Measurements from ENCODE around the gene ANKUB1. TPM values are rescaled to one million over a fixed set of nuclear protein-coding genes. Genes with fewer than 3 reads are reported as not detected.

Gene ANKUB1
- polyA plus RNA-seq, 12 donors, result 0.16 to 0.61 (median 0.35) TPM; not detected in 8

DNA sequence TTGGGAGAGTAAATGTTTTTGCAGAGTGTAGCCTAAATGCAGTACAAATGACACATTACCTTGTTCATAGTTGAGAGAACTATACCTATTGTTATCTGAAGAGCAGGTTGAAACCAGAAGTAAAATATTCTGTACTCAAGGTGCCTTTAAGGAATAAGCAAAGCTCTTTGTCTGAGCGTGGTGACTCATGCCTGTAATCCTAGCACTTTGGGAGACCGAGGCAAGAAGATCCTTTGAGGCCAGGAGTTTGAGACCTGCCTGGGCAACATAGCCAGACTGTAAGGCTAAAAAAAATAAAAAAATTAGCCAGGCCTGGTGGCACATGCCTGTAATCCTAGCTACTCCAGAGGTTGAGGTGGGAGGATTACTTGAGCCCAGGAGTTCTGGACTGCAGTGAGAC is 18.5 kb upstream of the ANKUB1 start:
- DNase-seq, result no peak

- no peak for DNase-seq
These were observed 17.3 kb upstream of the ANKUB1 start for GRCh38 chr3:149809699-149810098.

- peak; percentile 59 for DNase-seq
These were observed 16.0 kb upstream of the ANKUB1 start for GRCh38 chr3:149808209-149808829.

DNA sequence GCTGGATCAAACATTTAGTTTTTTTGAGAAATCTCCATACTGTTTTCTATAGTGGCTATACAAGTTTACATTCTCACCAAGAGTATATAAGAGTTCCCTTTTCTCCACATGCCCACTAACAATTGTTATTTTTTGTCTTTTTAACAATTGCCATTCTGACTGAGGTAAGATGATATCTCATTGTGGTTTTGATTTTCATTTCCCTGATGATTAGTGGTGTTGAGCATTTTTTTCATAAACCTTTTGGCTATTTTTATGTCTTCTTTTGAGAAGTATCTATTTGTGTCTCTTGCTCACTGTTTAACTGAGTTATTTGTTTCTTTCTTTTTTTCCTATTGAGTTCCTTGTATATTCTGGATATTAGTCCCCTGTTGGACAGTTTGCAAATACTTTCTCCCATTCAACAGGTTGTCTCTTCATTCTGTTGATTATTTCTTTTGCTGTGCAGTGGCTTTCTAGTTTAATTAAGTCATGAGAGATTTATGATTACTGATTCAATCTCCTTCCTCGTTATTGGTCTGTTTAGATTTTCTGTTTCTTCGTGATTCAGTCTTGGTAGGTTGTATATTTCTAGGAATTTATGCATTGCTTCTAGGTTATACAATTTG is 13.9 kb upstream of the ANKUB1 start:
- no peak for DNase-seq

DNA sequence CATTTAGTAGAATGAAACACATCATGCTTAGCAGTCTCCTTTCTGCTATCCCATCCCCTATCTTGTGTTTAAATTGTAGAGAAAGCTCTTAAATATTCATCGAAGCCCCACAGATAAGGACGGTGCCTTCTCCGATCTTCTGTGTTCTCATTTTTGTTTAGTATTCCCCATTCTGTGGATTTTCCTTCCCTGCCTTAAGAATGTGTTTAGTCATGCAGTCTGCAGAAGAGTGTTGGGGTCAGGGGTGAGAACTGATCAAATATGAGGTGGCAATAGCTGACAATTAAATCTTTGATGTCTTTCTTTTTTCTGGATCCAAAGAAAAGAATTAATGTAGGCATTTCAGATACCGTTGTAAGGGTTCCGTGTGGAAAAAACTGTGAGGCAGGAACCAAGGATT is 9.3 kb upstream of the ANKUB1 start:
- no peak for DNase-seq

DNA sequence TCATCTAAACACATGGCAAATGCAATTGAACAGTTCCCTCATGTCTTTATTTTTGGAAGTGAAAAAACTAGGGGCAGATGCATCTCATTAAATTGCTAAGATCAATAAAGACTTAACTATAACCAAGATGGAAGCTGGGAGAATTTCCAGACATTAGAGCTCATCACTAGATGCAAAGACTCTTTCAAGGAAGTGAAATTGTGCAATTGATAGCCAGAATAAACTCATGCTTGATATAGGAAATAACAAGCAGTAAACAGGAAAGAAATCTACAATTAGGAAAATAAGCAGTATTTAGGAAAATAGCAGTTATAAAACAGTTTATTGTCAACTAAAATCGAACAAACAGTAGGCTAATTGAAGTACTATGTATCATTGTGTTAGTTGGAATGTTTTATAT is 8.8 kb upstream of the ANKUB1 start:
- no peak for DNase-seq

- DNase-seq, result no peak
These were observed 8.3 kb upstream of the ANKUB1 start for GRCh38 chr3:149800693-149801092.

DNA sequence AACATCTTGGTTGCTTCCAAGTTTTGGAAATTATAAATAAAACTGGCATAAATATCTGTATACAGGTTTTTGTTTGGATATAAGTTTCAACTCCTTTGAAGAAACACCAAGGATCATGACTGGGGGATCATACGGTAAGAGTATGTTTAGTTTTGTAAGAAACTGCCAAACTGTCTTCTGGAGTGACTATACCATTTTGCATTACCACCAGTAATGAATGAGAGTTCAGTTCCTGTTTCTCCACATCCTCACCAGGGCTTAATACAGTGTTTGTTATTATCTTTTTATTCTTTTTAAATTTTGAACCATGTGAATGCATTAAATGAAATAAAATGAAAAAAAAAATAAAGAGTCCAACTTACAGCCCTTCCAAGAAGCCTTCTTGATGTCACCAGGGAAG is 3.7 kb upstream of the ANKUB1 start:
- no peak for DNase-seq

DNA sequence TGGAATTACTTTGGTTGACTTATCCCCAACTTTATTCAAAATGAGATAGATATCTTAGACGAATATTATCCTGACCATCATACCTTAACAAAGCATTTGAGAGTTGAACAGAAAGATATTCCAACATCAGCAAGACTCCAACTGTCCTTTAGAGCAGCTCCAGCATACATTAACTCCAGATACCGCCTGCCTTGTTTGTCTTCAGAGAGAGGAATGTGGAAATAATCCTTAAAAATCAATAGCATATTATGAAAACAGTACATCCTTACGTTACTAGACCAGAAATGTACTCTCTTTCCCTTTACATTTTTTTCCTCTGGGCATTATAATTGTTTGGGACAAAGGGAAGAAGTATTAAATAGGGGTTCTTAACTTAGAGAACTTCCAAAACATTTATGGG is 1.7 kb downstream of the ANKUB1 start:
- no peak for DNase-seq

GRCh38 chr3:149790268-149790667 is 2.1 kb downstream of the ANKUB1 start:
- no peak for DNase-seq

GRCh38 chr3:149784064-149784704 is 8.2 kb downstream of the ANKUB1 start:
- DNase-seq, result no peak

- DNase-seq, result no peak
These were observed 8.8 kb downstream of the ANKUB1 start for GRCh38 chr3:149783576-149783975.

- DNase-seq, result no peak
These were observed 10.6 kb downstream of the ANKUB1 start for GRCh38 chr3:149781741-149782140.

- DNase-seq, result no peak
These were observed 11.1 kb downstream of the ANKUB1 start for GRCh38 chr3:149781211-149781610.

DNA sequence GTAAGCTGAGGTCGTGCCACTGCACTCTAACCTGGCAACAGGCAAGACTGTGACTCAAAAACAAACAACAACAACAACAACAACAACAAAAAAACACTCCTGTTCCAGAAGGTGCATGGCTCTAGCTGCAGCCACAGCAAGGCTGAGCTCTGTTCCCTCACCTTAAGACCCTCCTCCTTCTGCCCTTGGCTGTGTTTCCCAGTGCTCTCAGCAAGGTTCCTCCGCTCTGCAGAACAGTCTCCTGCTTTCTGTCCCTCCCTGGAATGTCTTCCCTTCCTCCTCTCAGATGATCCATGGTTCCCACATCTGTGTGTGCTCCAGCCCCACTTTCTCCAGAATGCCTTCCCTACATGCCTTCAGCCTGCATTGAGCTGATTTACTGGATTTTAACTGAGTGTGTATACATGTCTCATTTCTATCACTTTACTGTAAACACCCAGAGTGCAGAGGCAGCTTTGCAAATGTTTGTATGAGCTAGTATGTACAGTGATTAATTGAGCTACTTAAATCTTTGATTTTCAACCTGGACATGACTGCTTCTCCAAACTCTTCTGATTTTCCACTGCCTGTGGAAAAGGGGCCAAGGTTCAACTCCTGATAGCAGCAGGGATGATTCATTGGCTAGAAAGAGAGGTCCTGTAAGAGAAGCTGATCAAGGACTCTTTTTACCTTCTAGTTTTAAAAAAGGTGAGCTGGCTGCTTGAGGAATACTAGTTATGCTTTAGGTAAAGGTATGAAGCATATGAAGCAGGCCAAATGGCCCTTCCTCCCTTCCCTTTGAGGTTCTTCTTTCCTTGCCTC is 14.7 kb downstream of the ANKUB1 start:
- DNase-seq, result no peak

GRCh38 chr3:149776170-149776569 is 16.2 kb downstream of the ANKUB1 start:
- no peak for DNase-seq

DNA sequence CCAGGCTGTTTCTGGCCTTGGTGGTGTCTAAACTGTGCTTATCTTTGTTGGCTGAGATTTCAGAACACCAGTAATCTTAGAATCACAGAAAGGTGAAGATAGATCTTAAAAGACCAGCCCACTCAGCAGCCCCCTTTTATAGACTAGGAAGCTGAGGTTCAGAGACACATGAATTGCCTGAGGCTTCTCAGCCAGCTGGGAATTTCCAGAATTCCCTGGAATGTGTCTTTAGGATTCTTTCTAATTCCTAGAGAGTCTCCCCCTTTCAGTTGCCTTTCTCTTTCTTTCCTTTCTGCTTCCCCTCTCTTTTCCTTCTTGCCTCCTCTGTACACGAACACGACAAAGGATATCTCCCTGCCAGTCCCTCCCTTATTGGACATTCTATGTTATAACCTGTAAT is 19.5 kb downstream of the ANKUB1 start:
- no peak for DNase-seq

DNA sequence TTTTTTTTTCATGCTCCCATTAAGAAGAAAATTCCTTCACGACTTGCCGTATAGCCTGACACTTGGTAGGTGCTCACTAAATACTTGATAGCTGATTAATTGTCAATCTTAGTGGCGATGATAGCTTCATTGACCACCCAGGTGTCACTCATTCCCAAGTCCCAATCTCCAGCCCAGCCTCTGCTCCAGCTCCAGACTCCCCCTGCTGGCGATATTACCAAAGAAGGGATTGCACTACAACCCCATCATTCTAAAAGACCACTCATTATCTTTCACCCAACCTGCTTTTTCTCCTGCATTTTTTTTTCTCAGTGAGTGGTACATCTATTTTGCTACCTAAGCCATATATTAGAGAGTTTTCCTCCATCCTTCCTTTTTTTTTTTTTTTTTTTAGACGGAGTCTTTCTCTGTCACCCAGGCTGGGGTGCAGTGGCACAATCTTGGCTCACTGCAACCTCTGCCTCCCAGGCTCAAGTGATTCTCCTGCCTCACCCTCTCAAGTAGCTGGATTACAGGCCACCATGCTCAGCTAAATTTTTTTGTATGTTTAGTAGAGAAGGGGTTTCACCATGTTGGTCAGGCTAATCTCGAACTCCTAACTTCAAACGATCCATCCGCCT is 20.6 kb downstream of the ANKUB1 start:
- DNase-seq, result peak; percentile 29

- DNase-seq, result no peak
These were observed 22.1 kb downstream of the ANKUB1 start for GRCh38 chr3:149770246-149770645.

DNA sequence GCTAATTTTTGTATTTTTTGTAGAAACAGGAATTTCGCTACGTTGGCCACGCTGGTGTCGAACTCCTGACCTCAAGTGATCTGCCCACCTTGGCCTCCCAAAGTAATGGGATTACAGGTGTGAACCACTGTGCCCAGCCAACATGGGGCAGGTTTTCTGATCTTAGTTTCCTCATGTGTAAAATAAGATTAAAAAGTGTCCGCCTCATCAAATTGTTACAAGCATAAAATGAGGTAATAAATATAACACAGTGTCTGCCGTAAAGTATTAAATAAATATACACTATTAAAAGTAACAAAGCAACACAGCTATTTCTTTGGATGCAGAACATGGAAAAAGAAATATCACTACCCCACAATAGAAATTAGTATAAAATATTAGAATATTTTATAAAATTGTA is 23.6 kb downstream of the ANKUB1 start:
- no peak for DNase-seq

- no peak for DNase-seq
These were observed 24.6 kb downstream of the ANKUB1 start for GRCh38 chr3:149767720-149768119.

- DNase-seq, result peak; percentile 15
These were observed 26.5 kb downstream of the ANKUB1 start for GRCh38 chr3:149765762-149766334.
